GM12801 (cell line): Measurements from ENCODE around the gene PDIA5.

ENCODE experiments used
- CTCF ChIP-seq: IDR thresholded peaks from one replicate; pipeline ENCODE4 v1.5.1; 2011; ENCODE audit warnings: control low read depth; ENCODE audit not compliant: insufficient read length; ENCODE audit errors: extremely low read depth

Gene PDIA5

GRCh38 chr3:123143669-123144411 is 77.0 kb downstream of the PDIA5 start:
- TF ChIP-seq CTCF: no peak

- TF ChIP-seq CTCF: no peak
Measured at GRCh38 chr3:123147754-123148535, 81.1 kb downstream of the PDIA5 start.

- TF ChIP-seq CTCF: no peak
Measured at GRCh38 chr3:123148772-123149171, 81.9 kb downstream of the PDIA5 start.

GRCh38 chr3:123149525-123149924 is 82.7 kb downstream of the PDIA5 start:
- no peak for TF ChIP-seq CTCF

- no peak for TF ChIP-seq CTCF
Measured at GRCh38 chr3:123150449-123151215, 83.8 kb downstream of the PDIA5 start.

- TF ChIP-seq CTCF: no peak
Measured at GRCh38 chr3:123151251-123151705, 84.5 kb downstream of the PDIA5 start.

- no peak for TF ChIP-seq CTCF
Measured at GRCh38 chr3:123152687-123153086, 85.9 kb downstream of the PDIA5 start.
